Subcutaneous abdominal adipose tissue (tissue), 5 donors: ENCODE measurements around the gene F2RL3.
A peak's percentile ranks its signal among the peaks of the same experiment; 100 is the strongest.
"Not testable (repeated sequence)": the region's sequence is repeated elsewhere in the genome, so short reads cannot be mapped to it uniquely, and the experiment has no call there.

ENCODE experiments used
- H3K27ac ChIP-seq: one replicate; pipeline ENCODE4 v1.7.0; 2013; ENCODE audit warnings: low read depth, mild to moderate bottlenecking, inconsistent platforms, low read length, moderate library complexity
- H3K27me3 ChIP-seq, 5 donors: one replicate each; pipeline ENCODE4 v1.7.0; 2013; ENCODE audit warnings: low read length in 5 of 5, inconsistent platforms in 1 of 5; ENCODE audit not compliant: control insufficient read depth in 5 of 5, insufficient read depth in 4 of 5
- H3K36me3 ChIP-seq, 5 donors: one replicate each; pipeline ENCODE4 v1.7.0; 2013; ENCODE audit warnings: low read length in 5 of 5; ENCODE audit not compliant: control insufficient read depth in 5 of 5, insufficient read depth in 5 of 5
- H3K4me1 ChIP-seq, 5 donors: one replicate each; pipeline ENCODE4 v1.7.0; 2013; ENCODE audit warnings: low read length in 5 of 5, mild to moderate bottlenecking in 3 of 5, moderate library complexity in 1 of 5; ENCODE audit not compliant: control insufficient read depth in 5 of 5, insufficient read depth in 5 of 5
- H3K4me3 ChIP-seq, 5 donors: one replicate each; pipeline ENCODE4 v1.7.0; 2013; ENCODE audit warnings: low read length in 5 of 5, low read depth in 1 of 5
- H3K9ac ChIP-seq, 5 donors: one replicate each; pipeline ENCODE4 v1.7.0; 2013; ENCODE audit warnings: low read length in 5 of 5, mild to moderate bottlenecking in 4 of 5, moderate library complexity in 3 of 5
- H3K9me3 ChIP-seq, 5 donors: one replicate each; pipeline ENCODE4 v1.7.0; 2013; ENCODE audit warnings: low read length in 5 of 5; ENCODE audit not compliant: control insufficient read depth in 5 of 5
- donor health status: healthy.
- donor health status: healthy.
- donor health status: healthy.
- donor health status: healthy.
- donor health status: healthy.

The F2RL3 gene

GRCh38 chr19:16874250-16874977 is 14.4 kb upstream of the F2RL3 start:
- Histone ChIP-seq H3K4me3 (no peak overlapping the region), H3K27me3 (no peaks in the 10 kb centered on the region), H3K36me3 (peaks cover 3 to 80% (median 72%) of the 10 kb centered on the region in 5 donors), H3K27ac (peak overlapping the region; percentile 32), H3K9ac (no peak overlapping the region), H3K4me1 (peaks cover 0 to 55% (median 24%) of the 10 kb centered on the region in 5 donors), H3K9me3 (no peaks in the 10 kb centered on the region)

- not testable (repeated sequence) for H3K9ac ChIP-seq, H3K4me3 ChIP-seq, H3K9me3 ChIP-seq, H3K27me3 ChIP-seq
- Histone ChIP-seq H3K4me1 (peaks cover 0 to 59% (median 24%) of the 10 kb centered on the region in 5 donors), H3K27ac (peak overlapping the region; percentile 32), H3K36me3 (peaks cover 3 to 80% (median 72%) of the 10 kb centered on the region in 5 donors)
Measured at GRCh38 chr19:16874978-16875299, 13.9 kb upstream of the F2RL3 start.

- H3K27ac ChIP-seq: no peak overlapping the region
- H3K9me3 ChIP-seq: peaks cover 0 to 3% (median 0%) of the 10 kb centered on the region in 5 donors
- H3K4me3 ChIP-seq: no peak overlapping the region
- H3K4me1 ChIP-seq: peaks cover 0 to 67% (median 24%) of the 10 kb centered on the region in 5 donors
- H3K36me3 ChIP-seq: peaks cover 3 to 75% (median 68%) of the 10 kb centered on the region in 5 donors
- H3K9ac ChIP-seq: no peak overlapping the region
- H3K27me3 ChIP-seq: no peaks in the 10 kb centered on the region
Measured at GRCh38 chr19:16875584-16876555, 12.9 kb upstream of the F2RL3 start.

GRCh38 chr19:16876904-16877361 is 11.9 kb upstream of the F2RL3 start:
- H3K36me3 ChIP-seq: peaks cover 0 to 65% (median 57%) of the 10 kb centered on the region in 5 donors
- no peak overlapping the region for H3K27ac ChIP-seq
- peaks cover 0 to 61% (median 24%) of the 10 kb centered on the region in 5 donors for H3K4me1 ChIP-seq
- no peak overlapping the region for H3K4me3 ChIP-seq
- H3K27me3 ChIP-seq: no peaks in the 10 kb centered on the region
- H3K9ac ChIP-seq: no peak overlapping the region
- H3K9me3 ChIP-seq: peaks cover 1 to 13% (median 7%) of the 10 kb centered on the region in 5 donors

GRCh38 chr19:16877581-16877980 is 11.2 kb upstream of the F2RL3 start:
- Histone ChIP-seq H3K4me3 (no peak overlapping the region), H3K9me3 (peaks cover 2 to 20% (median 14%) of the 10 kb centered on the region in 5 donors), H3K4me1 (peaks cover 0 to 60% (median 24%) of the 10 kb centered on the region in 5 donors), H3K9ac (no peak overlapping the region), H3K27me3 (no peaks in the 10 kb centered on the region), H3K36me3 (peaks cover 0 to 58% (median 56%) of the 10 kb centered on the region in 5 donors), H3K27ac (no peak overlapping the region)

- Histone ChIP-seq H3K9ac (no peak overlapping the region), H3K4me3 (no peak overlapping the region), H3K9me3 (peaks cover 2 to 27% (median 17%) of the 10 kb centered on the region in 5 donors), H3K27me3 (no peaks in the 10 kb centered on the region), H3K27ac (no peak overlapping the region), H3K36me3 (peaks cover 0 to 50% (median 49%) of the 10 kb centered on the region in 5 donors), H3K4me1 (peaks cover 0 to 53% (median 19%) of the 10 kb centered on the region in 5 donors)
Measured at GRCh38 chr19:16878181-16878965, 10.4 kb upstream of the F2RL3 start.

- Histone ChIP-seq H3K9ac (no peak overlapping the region), H3K36me3 (peaks cover 0 to 45% (median 43%) of the 10 kb centered on the region in 5 donors), H3K4me3 (peak overlapping the region in 1 of 5 donors; percentile 10), H3K27me3 (no peaks in the 10 kb centered on the region), H3K27ac (no peak overlapping the region), H3K9me3 (peaks cover 2 to 30% (median 17%) of the 10 kb centered on the region in 5 donors), H3K4me1 (peaks cover 0 to 37% (median 10%) of the 10 kb centered on the region in 5 donors)
Measured at GRCh38 chr19:16880884-16881554, 7.8 kb upstream of the F2RL3 start.

- H3K4me3 ChIP-seq: no peak overlapping the region
- peaks cover 0 to 33% (median 11%) of the 10 kb centered on the region in 5 donors for H3K4me1 ChIP-seq
- H3K9ac ChIP-seq: no peak overlapping the region
- H3K27ac ChIP-seq: no peak overlapping the region
- H3K36me3 ChIP-seq: peaks cover 0 to 33% (median 32%) of the 10 kb centered on the region in 5 donors
- no peaks in the 10 kb centered on the region for H3K27me3 ChIP-seq
- peaks cover 2 to 30% (median 17%) of the 10 kb centered on the region in 5 donors for H3K9me3 ChIP-seq
Measured at GRCh38 chr19:16882146-16882545, 6.7 kb upstream of the F2RL3 start.

GRCh38 chr19:16883522-16883921 is 5.3 kb upstream of the F2RL3 start:
- Histone ChIP-seq H3K4me3 (no peak overlapping the region), H3K9ac (no peak overlapping the region), H3K4me1 (peaks cover 0 to 36% (median 23%) of the 10 kb centered on the region in 5 donors), H3K27me3 (peaks cover 0 to 4% (median 0%) of the 10 kb centered on the region in 5 donors), H3K9me3 (peaks cover 2 to 30% (median 17%) of the 10 kb centered on the region in 5 donors), H3K36me3 (peaks cover 0 to 20% (median 18%) of the 10 kb centered on the region in 5 donors), H3K27ac (no peak overlapping the region)
